HG03064 (cell line): Measurements from ENCODE around the gene DCLK2.

Source experiments
- ATAC-seq: cut with Tn5 transposase; IDR thresholded peaks from one replicate; pipeline ENCODE4 v1.9.1; 2021; ENCODE audit warnings: low read depth; ENCODE audit not compliant: unreplicated experiment

Gene DCLK2

DNA sequence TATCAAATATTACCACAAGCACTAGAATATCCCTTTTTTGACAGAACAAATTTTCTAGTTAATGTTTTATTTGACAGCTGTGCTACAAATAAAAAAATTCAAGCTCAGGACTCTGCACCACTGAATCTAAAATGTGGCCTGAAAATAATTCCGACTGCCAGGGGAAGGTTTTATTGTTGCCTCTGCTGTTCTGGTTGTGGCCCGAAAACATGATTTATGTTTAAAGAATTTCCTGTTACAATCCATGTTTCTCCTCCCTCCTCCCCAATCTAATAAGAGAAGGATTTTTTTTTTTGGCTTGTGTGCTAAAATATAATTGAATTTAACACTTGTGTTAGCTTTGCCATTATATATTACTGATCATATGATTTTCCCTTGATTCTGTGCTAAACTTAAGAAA lies 227.8 kb downstream of the DCLK2 start:
- ATAC-seq: no peak

DNA sequence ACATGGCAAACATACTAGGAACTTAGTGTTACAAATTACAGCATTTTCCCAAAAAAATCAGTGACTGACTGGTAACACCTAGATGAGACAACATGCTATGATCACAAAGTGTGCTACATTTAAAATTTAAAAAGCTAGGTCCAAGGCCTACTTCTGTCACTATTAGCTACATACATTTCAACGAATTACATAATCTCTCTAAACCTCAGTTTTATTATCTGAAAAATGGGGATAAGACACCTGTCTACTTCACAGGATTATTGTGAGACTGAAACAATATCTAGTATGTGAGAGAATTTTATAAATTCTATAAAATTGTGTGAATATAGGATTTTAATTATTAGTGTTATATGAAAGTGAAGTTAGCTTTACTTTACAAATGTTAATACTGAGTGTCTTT lies 228.5 kb downstream of the DCLK2 start:
- no peak for ATAC-seq
